Neural cell (in vitro differentiated cells): ENCODE data around the gene MED29.

Experiments
- EP300 ChIP-seq: fragments of 450-650 bp; conservative IDR thresholded peaks from 2 replicates; pipeline ENCODE4 v1.6.1; 2014; ENCODE audit warnings: antibody characterized with exemption, mild to moderate bottlenecking, moderate library complexity; ENCODE audit not compliant: poor library complexity, severe bottlenecking
- EZH2 ChIP-seq: fragments of 200-600, 300-800 bp; shearing (Covaris generic), sonication (generic); IDR thresholded peaks from 2 replicates; pipeline ENCODE4 v1.6.1; 2014; ENCODE audit warnings: antibody characterized with exemption, low read length, borderline replicate concordance, mild to moderate bottlenecking; ENCODE audit not compliant: insufficient read depth, poor library complexity, severe bottlenecking

DNA sequence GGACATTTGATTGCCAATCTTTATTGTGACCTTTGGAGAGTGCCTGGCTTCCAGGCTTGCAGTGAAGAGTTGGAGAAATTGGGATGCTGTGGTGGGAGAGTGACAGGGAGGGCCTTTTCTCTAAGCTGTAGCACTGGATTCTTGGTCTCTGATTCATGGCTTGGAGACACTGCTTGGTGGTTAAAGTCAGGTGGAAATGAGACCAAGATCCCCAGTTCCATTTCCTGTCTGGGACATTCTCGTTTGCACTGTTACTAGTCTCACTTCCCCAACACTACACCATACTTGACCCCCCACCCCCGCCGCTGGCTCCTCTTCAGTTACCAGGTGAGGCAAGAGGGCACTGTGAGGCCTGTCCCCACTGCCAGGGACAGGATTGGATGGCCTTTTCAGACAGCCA is 57.1 kb downstream of the MED29 start:
- TF ChIP-seq EP300 = no peak
- TF ChIP-seq EZH2 = no peak
